Measurements from ENCODE around the gene MED14. TPM values are rescaled to one million over a fixed set of nuclear protein-coding genes. Genes with fewer than 3 reads are reported as not detected.

MED14 gene
- total RNA-seq, 4 donors from 2014 or later: 12.6 to 125 (median 46.8) TPM

DNA sequence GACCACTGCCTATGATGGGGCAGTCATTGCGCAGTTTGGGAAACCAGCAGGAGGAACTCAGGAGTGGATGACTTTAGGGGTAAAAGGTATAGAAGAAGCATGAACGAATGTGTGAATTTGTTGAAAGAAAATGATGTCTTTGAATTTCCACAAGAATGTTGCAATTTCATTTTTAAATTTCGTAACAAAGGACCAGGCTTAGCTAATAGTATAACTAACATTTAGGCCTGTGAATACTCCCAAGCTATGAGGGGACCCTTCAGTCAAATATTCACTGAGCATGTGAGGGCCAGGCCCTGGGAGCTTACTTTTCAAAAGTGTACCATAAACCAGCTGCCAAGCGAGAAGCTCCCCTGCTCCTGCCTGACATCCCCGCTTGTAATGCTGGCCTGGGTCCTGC, 106.8 kb downstream of the MED14 start:
- Histone ChIP-seq H3K4me3 (no peak overlapping the region), H3K4me1 (no peaks in the 10 kb centered on the region), H3K9me3 (no peaks in the 10 kb centered on the region), H3K36me3 (no peaks in the 10 kb centered on the region), H3K27me3 (peaks cover 0 to 2% of the 10 kb centered on the region in 2 donors), H3K27ac (no peak overlapping the region)
- intact Hi-C loops (cut with DNase I; ENCODE audit: low total_unique reads): no loop called here
- TF ChIP-seq CTCF (IDR thresholded peaks at IDR 0.05) (no peak), POLR2A (IDR thresholded peaks at IDR 0.05) (no peak)
- no peak for DNase-seq

- TF ChIP-seq CTCF (IDR thresholded peaks at IDR 0.05) (no peak), POLR2A (IDR thresholded peaks at IDR 0.05) (no peak)
- Histone ChIP-seq H3K36me3 (no peaks in the 10 kb centered on the region), H3K4me3 (no peak overlapping the region), H3K9me3 (no peaks in the 10 kb centered on the region), H3K27ac (peak overlapping the region in 1 of 2 donors; percentile 3), H3K4me1 (no peaks in the 10 kb centered on the region), H3K27me3 (peaks cover 0 to 2% of the 10 kb centered on the region in 2 donors)
- intact Hi-C loops (cut with DNase I; ENCODE audit: low total_unique reads): no loop called here
- no peak for DNase-seq
Observed at GRCh38 chrX:40625294-40625693, 110.0 kb downstream of the MED14 start.

- intact Hi-C loops (cut with DNase I; ENCODE audit: low total_unique reads): no loop called here
- Histone ChIP-seq H3K27me3 (no peaks in the 10 kb centered on the region), H3K4me3 (no peak overlapping the region), H3K36me3 (no peaks in the 10 kb centered on the region), H3K27ac (no peak overlapping the region), H3K4me1 (no peaks in the 10 kb centered on the region), H3K9me3 (no peaks in the 10 kb centered on the region)
- no peak for TF ChIP-seq CTCF (IDR thresholded peaks at IDR 0.05)
- TF ChIP-seq POLR2A (IDR thresholded peaks at IDR 0.05): no peak
- DNase-seq: no peak
Observed at GRCh38 chrX:40623665-40624064, 111.7 kb downstream of the MED14 start.

GRCh38 chrX:40623139-40623536, 112.2 kb downstream of the MED14 start, which contains the start of gene MPC1L:
TSS of gene MPC1L (plus strand) at chrX:40623428. CDS start at chrX:40623566, 138 bp downstream.
- H3K4me1 ChIP-seq: no peaks in the 10 kb centered on the region
- no peaks in the 10 kb centered on the region for H3K27me3 ChIP-seq
- no peaks in the 10 kb centered on the region for H3K9me3 ChIP-seq
- intact Hi-C loops (cut with DNase I; ENCODE audit: low total_unique reads): no loop called here
- no peak within 1 kb of the TSS for H3K4me3 ChIP-seq
- TF ChIP-seq CTCF (IDR thresholded peaks at IDR 0.05): no peak
- no peak for TF ChIP-seq POLR2A (IDR thresholded peaks at IDR 0.05)
- H3K36me3 ChIP-seq: no peaks in the 10 kb centered on the region
- H3K27ac ChIP-seq: no peak within 1 kb of the TSS
- no peak for DNase-seq

GRCh38 chrX:40622479-40623138, 112.7 kb downstream of the MED14 start:
- Histone ChIP-seq H3K36me3 (no peaks in the 10 kb centered on the region), H3K4me1 (no peaks in the 10 kb centered on the region), H3K27me3 (no peaks in the 10 kb centered on the region), H3K9me3 (no peaks in the 10 kb centered on the region), H3K4me3 (no peak overlapping the region), H3K27ac (no peak overlapping the region)
- DNase-seq: no peak
- no peak for TF ChIP-seq POLR2A (IDR thresholded peaks at IDR 0.05)
- TF ChIP-seq CTCF (IDR thresholded peaks at IDR 0.05): no peak
- intact Hi-C loops (cut with DNase I; ENCODE audit: low total_unique reads): no loop called here
